GM12878 (cell line): ENCODE data around the gene ZNF628.

Experiments used
- BHLHE40 ChIP-seq, 2 experiments: fragments of 450-650 bp in 1 of 2; IDR thresholded peaks; 2 replicates each; pipeline ENCODE4 v1.6.1; 2011 to 2017; ENCODE audit warnings: low read depth in 2 of 2, borderline replicate concordance in 1 of 2, improper control_type of control experiment in 1 of 2, low read length in 1 of 2, mild to moderate bottlenecking in 1 of 2
- CEBPB ChIP-seq, 2 experiments: fragments of 150-350 bp in 1 of 2; IDR thresholded peaks; 2 replicates each; pipeline ENCODE4 v1.6.1; 2012 to 2014; ENCODE audit warnings: low read depth in 2 of 2, low read length in 2 of 2, borderline replicate concordance in 1 of 2, inconsistent platforms in 1 of 2
- CTCF ChIP-seq, 3 experiments: IDR thresholded peaks in 2 of 3; conservative IDR thresholded peaks in 1 of 3; 2 replicates each; pipeline ENCODE4 v1.5.1; 2011; ENCODE audit warnings: low read depth in 3 of 3, low read length in 3 of 3, mild to moderate bottlenecking in 3 of 3, control low read depth in 2 of 3, moderate library complexity in 2 of 3, inconsistent platforms in 1 of 3, mixed read lengths in 1 of 3; ENCODE audit not compliant: control insufficient read depth in 2 of 3, insufficient read depth in 1 of 3; ENCODE audit errors: extremely low read depth in 1 of 3
- EP300 ChIP-seq, 2 experiments: fragments of 150-350 bp in 1 of 2; IDR thresholded peaks; 2 replicates each; pipeline ENCODE4 v1.6.1; 2011 to 2012; ENCODE audit warnings: low read depth in 2 of 2, low read length in 2 of 2, borderline replicate concordance in 1 of 2, improper control_type of control experiment in 1 of 2, inconsistent platforms in 1 of 2; ENCODE audit not compliant: control insufficient read depth in 1 of 2
- IRF3 ChIP-seq: fragments of 450-650 bp; IDR thresholded peaks from 2 replicates; pipeline ENCODE4 v1.6.1; 2014; ENCODE audit warnings: mild to moderate bottlenecking
- MAX ChIP-seq: IDR thresholded peaks from 2 replicates; pipeline ENCODE4 v1.6.1; 2012; ENCODE audit warnings: low read depth, low read length, improper control_type of control experiment
- MXI1 ChIP-seq: fragments of 150-350 bp; IDR thresholded peaks from 2 replicates; pipeline ENCODE4 v1.6.1; 2011; ENCODE audit warnings: low read depth, mild to moderate bottlenecking, inconsistent platforms, low read length, improper control_type of control experiment
- PKNOX1 ChIP-seq: fragments of 450-650 bp; IDR thresholded peaks from 2 replicates; pipeline ENCODE4 v1.6.1; 2016; ENCODE audit warnings: mild to moderate bottlenecking
- POLR2A ChIP-seq: IDR thresholded peaks from 2 replicates; pipeline ENCODE4 v1.6.1; 2011; ENCODE audit warnings: low read depth, mild to moderate bottlenecking, low read length
- RAD21 ChIP-seq: IDR thresholded peaks from 2 replicates; pipeline ENCODE4 v1.6.1; 2011; ENCODE audit warnings: mild to moderate bottlenecking, low read depth, low read length, moderate library complexity; ENCODE audit not compliant: insufficient read depth
- SIN3A ChIP-seq: IDR thresholded peaks from 2 replicates; pipeline ENCODE4 v1.6.1; 2012; ENCODE audit warnings: low read depth, low read length, improper control_type of control experiment
- SREBF1 ChIP-seq: IDR thresholded peaks from 2 replicates; pipeline ENCODE4 v1.6.1; 2012; ENCODE audit warnings: mild to moderate bottlenecking, low read length

GRCh38 chr19:55439052-55439451 lies 37.4 kb upstream of the ZNF628 start:
- no peak for TF ChIP-seq SREBF1
- no peak for TF ChIP-seq CEBPB (IDR thresholded peaks at IDR 0.05; ENCODE audit: borderline replicate concordance in 1 of 2, low read depth in 2 of 2, low read length in 2 of 2)
- no peak for TF ChIP-seq POLR2A
- no peak for TF ChIP-seq CTCF (IDR thresholded peaks at IDR 0.05 in 2 of 3, conservative IDR thresholded peaks at IDR 0.05 in 1 of 3; ENCODE audit: control insufficient read depth in 2 of 3, extremely low read depth in 1 of 3, insufficient read depth in 1 of 3, low read depth in 3 of 3, low read length in 3 of 3)
- no peak for TF ChIP-seq PKNOX1
- TF ChIP-seq EP300 (IDR thresholded peaks at IDR 0.05; ENCODE audit: borderline replicate concordance in 1 of 2, control insufficient read depth in 1 of 2, low read depth in 2 of 2, low read length in 2 of 2) = no peak
- no peak for TF ChIP-seq MXI1
- TF ChIP-seq RAD21 = no peak
- no peak for TF ChIP-seq IRF3
- no peak for TF ChIP-seq MAX
- TF ChIP-seq BHLHE40 (IDR thresholded peaks at IDR 0.05; ENCODE audit: borderline replicate concordance in 1 of 2, low read depth in 2 of 2, low read length in 1 of 2) = no peak
- TF ChIP-seq SIN3A = no peak
